Myocyte (in vitro differentiated cells): Measurements from ENCODE around the gene MYL3. TPM values are rescaled to one million over a fixed set of nuclear protein-coding genes. Genes with fewer than 3 reads are reported as not detected.

ENCODE experiments used
- DNase-seq: peaks from one replicate; pipeline ENCODE4 v3.0.0-alpha.2; 2012; ENCODE audit warnings: low read depth
- total RNA-seq: library from RNA; depleted of rRNA; stranded (reverse); fragments of >200 nt; gene quantifications from 2 replicates; pipeline ENCODE4 v1.2.3, GENCODE V29; 2014

The MYL3 gene
- total RNA-seq, 1 donor from 2014 or later: 7.8 TPM

GRCh38 chr3:46865546-46865945, 2.3 kb upstream of the MYL3 start:
- no peak for DNase-seq

GRCh38 chr3:46865031-46865507, 1.8 kb upstream of the MYL3 start:
- DNase-seq: no peak

GRCh38 chr3:46864061-46864881, 1.0 kb upstream of the MYL3 start:
- DNase-seq: no peak

- DNase-seq: no peak
These were observed 747 bp downstream of the MYL3 start for GRCh38 chr3:46862369-46863025.

- no peak for DNase-seq
These were observed 1.5 kb downstream of the MYL3 start for GRCh38 chr3:46861605-46862368.

GRCh38 chr3:46860810-46861604, 2.2 kb downstream of the MYL3 start:
- DNase-seq: no peak

- DNase-seq: no peak
These were observed 3.0 kb downstream of the MYL3 start for GRCh38 chr3:46860017-46860809.

- no peak for DNase-seq
These were observed 4.1 kb downstream of the MYL3 start for GRCh38 chr3:46859001-46859710.

- DNase-seq: no peak
These were observed 4.8 kb downstream of the MYL3 start for GRCh38 chr3:46858456-46858855.

GRCh38 chr3:46857485-46858341, 5.5 kb downstream of the MYL3 start:
- DNase-seq: no peak

GRCh38 chr3:46856576-46857471, 6.4 kb downstream of the MYL3 start:
- no peak for DNase-seq

GRCh38 chr3:46854555-46854991, 8.7 kb downstream of the MYL3 start:
- no peak for DNase-seq

GRCh38 chr3:46853441-46854415, 9.5 kb downstream of the MYL3 start:
- no peak for DNase-seq

- DNase-seq: no peak
These were observed 10.3 kb downstream of the MYL3 start for GRCh38 chr3:46852839-46853355.

- no peak for DNase-seq
These were observed 10.9 kb downstream of the MYL3 start for GRCh38 chr3:46852334-46852720.
